Central memory CD8-positive, alpha-beta T cell (primary cell): ENCODE results near the gene HS3ST4.

Source experiments
- ATAC-seq: fragments of 150-1000 bp; cut with Tn5 transposase; replicated peaks from 2 replicates; pipeline ENCODE4 v1.10.0; 2022; ENCODE audit warnings: mild to moderate bottlenecking, moderate FRiP score, moderate number of reproducible peaks; ENCODE audit not compliant: poor library complexity, severe bottlenecking; ENCODE audit errors: extremely low read depth
- DNase-seq, 2 donors: peaks; one replicate each; pipeline ENCODE4 v3.0.0; 2021; ENCODE audit warnings: low spot score in 2 of 2
- H3K27ac Mint-ChIP-seq: one replicate; pipeline ENCODE4 v1.8.0; 2022; ENCODE audit warnings: low read depth, mild to moderate bottlenecking, moderate library complexity, mixed read lengths
- H3K27me3 Mint-ChIP-seq: one replicate; pipeline ENCODE4 v1.8.0; 2022; ENCODE audit warnings: mixed read lengths
- H3K36me3 Mint-ChIP-seq: one replicate; pipeline ENCODE4 v1.8.0; 2022; ENCODE audit warnings: mild to moderate bottlenecking, moderate library complexity, mixed read lengths; ENCODE audit not compliant: insufficient read depth
- H3K4me1 Mint-ChIP-seq: one replicate; pipeline ENCODE4 v1.8.0; 2022; ENCODE audit warnings: mixed read lengths
- H3K4me3 Mint-ChIP-seq: one replicate; pipeline ENCODE4 v1.8.0; 2022; ENCODE audit warnings: mild to moderate bottlenecking, moderate library complexity, mixed read lengths
- H3K9me3 Mint-ChIP-seq: one replicate; pipeline ENCODE4 v1.8.0; 2022; ENCODE audit warnings: mixed read lengths

HS3ST4 gene

DNA sequence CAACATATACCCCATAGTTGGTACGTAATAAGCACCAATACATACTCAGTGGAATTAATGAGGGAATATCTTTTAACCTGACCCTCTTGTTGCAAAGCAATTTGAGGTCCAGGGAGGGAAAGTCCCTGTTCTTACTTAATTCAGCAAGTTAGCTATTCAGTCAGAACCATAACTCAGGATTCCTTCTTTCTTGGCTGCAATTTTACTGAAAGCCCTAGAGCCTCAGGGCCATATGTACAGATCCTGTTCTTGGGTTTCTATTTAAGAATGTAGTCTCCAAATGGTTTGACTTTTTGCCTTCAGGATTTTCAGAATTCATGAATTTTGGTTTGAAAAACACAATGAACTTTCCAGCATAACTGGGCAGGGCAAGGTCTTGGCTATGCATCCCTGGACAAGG is 436.5 kb downstream of the HS3ST4 start:
- no peak for ATAC-seq
- Mint-ChIP-seq H3K9me3 (no peaks in the 10 kb centered on the region), H3K4me3 (no peak overlapping the region), H3K4me1 (no peaks in the 10 kb centered on the region), H3K27ac (no peak overlapping the region), H3K27me3 (peaks cover 15% of the 10 kb centered on the region), H3K36me3 (no peaks in the 10 kb centered on the region)
- DNase-seq: no peak

DNA sequence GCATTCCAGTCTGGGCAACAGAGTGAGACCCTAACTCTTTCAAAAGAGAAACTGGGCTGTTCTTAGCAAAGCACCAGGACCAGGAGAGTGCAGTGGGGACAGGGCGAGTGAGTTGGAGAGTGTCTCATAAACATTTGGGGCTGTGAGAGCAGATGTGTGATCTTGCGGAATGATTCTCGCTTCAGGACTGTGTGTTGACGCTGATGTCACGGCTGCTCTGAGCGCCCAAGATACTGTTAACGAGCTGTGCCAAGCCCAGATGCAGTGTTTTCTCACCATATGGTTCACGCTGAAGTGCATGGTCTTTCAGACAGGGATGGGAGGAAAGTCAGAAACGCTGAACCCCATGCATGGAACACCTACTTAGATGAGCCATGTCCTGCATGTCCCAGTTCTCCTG is 438.2 kb downstream of the HS3ST4 start:
- ATAC-seq (no peak), DNase-seq (no peak)
- H3K27me3 Mint-ChIP-seq: peaks cover 15% of the 10 kb centered on the region
- H3K36me3 Mint-ChIP-seq: no peaks in the 10 kb centered on the region
- H3K27ac Mint-ChIP-seq: no peak overlapping the region
- no peaks in the 10 kb centered on the region for H3K9me3 Mint-ChIP-seq
- H3K4me3 Mint-ChIP-seq: no peak overlapping the region
- H3K4me1 Mint-ChIP-seq: no peaks in the 10 kb centered on the region

DNA sequence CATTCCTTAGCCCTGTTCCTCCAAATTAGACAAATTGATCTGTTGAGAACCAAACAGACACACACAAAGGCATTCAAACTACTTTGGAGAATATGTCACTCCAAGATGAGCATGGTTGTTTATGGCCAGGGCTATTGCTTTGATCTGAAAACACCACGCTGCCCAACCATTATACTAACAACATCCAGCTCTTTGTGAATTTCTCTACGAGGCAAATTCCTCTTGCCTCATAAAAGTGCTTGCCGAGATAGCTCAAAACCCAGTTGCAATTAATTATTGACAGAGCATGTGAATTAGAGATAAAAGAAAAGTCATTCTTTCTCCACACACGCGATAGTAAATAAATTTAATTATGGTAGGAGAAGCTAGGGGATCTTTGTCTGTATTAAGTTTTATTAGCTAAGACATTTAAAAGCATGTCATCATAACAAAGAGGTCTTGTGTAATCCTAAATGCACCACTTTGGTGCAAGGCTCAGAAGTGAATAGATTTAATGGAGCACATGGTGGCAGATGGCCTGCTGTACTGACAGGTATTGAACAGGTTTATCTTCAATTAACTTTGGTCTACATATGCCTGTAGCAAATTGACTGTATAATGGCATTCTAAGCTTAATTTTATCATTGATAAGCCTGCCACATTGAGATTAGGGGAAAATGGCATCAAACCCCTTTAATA is 441.8 kb downstream of the HS3ST4 start:
- Mint-ChIP-seq H3K4me1 (no peaks in the 10 kb centered on the region), H3K27me3 (no peaks in the 10 kb centered on the region), H3K36me3 (no peaks in the 10 kb centered on the region), H3K4me3 (no peak overlapping the region), H3K9me3 (no peaks in the 10 kb centered on the region), H3K27ac (no peak overlapping the region)
- DNase-seq: no peak
- ATAC-seq: no peak

GRCh38 chr16:26134588-26134987 is 442.8 kb downstream of the HS3ST4 start:
- no peak overlapping the region for H3K27ac Mint-ChIP-seq
- no peaks in the 10 kb centered on the region for H3K36me3 Mint-ChIP-seq

GRCh38 chr16:26137956-26138355 is 446.2 kb downstream of the HS3ST4 start:
- H3K4me1 Mint-ChIP-seq: no peaks in the 10 kb centered on the region
- no peak overlapping the region for H3K27ac Mint-ChIP-seq
- DNase-seq (no peak), ATAC-seq (no peak)
- no peaks in the 10 kb centered on the region for H3K36me3 Mint-ChIP-seq
- H3K4me3 Mint-ChIP-seq: no peak overlapping the region
- H3K27me3 Mint-ChIP-seq: no peaks in the 10 kb centered on the region
- H3K9me3 Mint-ChIP-seq: no peaks in the 10 kb centered on the region

More at GRCh38 chr16:26134588-26134987, 442.8 kb downstream of the HS3ST4 start:
- no peaks in the 10 kb centered on the region for H3K4me1 Mint-ChIP-seq
- no peak for DNase-seq
- H3K4me3 Mint-ChIP-seq: no peak overlapping the region
- no peaks in the 10 kb centered on the region for H3K9me3 Mint-ChIP-seq
- H3K27me3 Mint-ChIP-seq: no peaks in the 10 kb centered on the region
- no peak for ATAC-seq

DNA sequence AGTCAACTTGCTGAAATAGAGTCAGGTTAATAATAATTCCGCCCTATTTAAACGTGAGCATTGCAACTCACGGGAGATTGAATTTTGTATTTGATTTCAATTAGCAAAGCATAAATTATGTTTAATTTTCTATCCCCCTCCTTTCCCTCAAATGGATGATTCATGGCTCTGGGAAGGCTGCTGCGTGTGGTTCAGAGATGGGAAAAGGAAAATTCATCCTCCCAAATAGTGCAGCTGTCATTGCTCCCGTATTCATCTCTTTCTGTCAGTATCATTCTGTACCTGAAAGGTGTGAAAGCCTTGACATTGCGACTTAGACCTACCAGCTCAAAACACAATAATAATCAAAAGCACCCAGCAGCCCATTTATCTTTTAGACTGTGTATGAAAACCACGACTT is 447.3 kb downstream of the HS3ST4 start:
- H3K9me3 Mint-ChIP-seq: no peaks in the 10 kb centered on the region

GRCh38 chr16:26139884-26140283 is 448.1 kb downstream of the HS3ST4 start:
- H3K36me3 Mint-ChIP-seq: no peaks in the 10 kb centered on the region
- H3K27me3 Mint-ChIP-seq: no peaks in the 10 kb centered on the region
- ATAC-seq: no peak

More for the DNA sequence above, 447.3 kb downstream of the HS3ST4 start:
- no peaks in the 10 kb centered on the region for H3K27me3 Mint-ChIP-seq
- H3K4me3 Mint-ChIP-seq: no peak overlapping the region
- no peak overlapping the region for H3K27ac Mint-ChIP-seq
- ATAC-seq (no peak), DNase-seq (no peak)
- no peaks in the 10 kb centered on the region for H3K36me3 Mint-ChIP-seq
- no peaks in the 10 kb centered on the region for H3K4me1 Mint-ChIP-seq

GRCh38 chr16:26149364-26150190 is 457.8 kb downstream of the HS3ST4 start:
- no peaks in the 10 kb centered on the region for H3K36me3 Mint-ChIP-seq

More at GRCh38 chr16:26139884-26140283, 448.1 kb downstream of the HS3ST4 start:
- no peak overlapping the region for H3K4me3 Mint-ChIP-seq
- H3K4me1 Mint-ChIP-seq: no peaks in the 10 kb centered on the region
- no peak for DNase-seq
- no peaks in the 10 kb centered on the region for H3K9me3 Mint-ChIP-seq
- H3K27ac Mint-ChIP-seq: no peak overlapping the region

DNA sequence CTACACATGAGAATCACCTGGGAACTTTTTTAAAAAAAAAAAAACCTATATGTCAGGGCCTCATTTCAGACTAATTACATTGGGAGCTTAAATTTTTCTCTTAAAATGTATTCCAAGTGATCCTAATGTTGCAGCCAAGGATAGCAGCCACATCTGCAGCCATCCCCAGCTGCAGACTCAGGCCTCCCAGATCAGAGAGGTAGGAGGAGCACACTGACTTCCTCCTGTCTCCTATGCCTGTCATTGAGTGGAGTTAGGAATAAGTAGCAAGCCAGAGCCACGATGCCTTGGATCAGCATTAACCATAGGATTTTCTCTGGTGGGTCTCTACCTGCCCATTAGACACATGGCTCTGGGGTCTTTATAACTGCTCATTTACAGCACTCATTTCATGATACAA is 463.5 kb downstream of the HS3ST4 start:
- Mint-ChIP-seq H3K27ac (no peak overlapping the region), H3K4me1 (no peaks in the 10 kb centered on the region), H3K27me3 (no peaks in the 10 kb centered on the region), H3K4me3 (no peak overlapping the region), H3K36me3 (no peaks in the 10 kb centered on the region), H3K9me3 (no peaks in the 10 kb centered on the region)
- no peak for DNase-seq
- no peak for ATAC-seq

More at GRCh38 chr16:26149364-26150190, 457.8 kb downstream of the HS3ST4 start:
- Mint-ChIP-seq H3K4me3 (no peak overlapping the region), H3K27me3 (no peaks in the 10 kb centered on the region), H3K4me1 (no peaks in the 10 kb centered on the region), H3K27ac (no peak overlapping the region), H3K9me3 (no peaks in the 10 kb centered on the region)
- ATAC-seq (no peak), DNase-seq (no peak)

- ATAC-seq (no peak), DNase-seq (no peak)
- H3K9me3 Mint-ChIP-seq: no peaks in the 10 kb centered on the region
- no peak overlapping the region for H3K4me3 Mint-ChIP-seq
- H3K27ac Mint-ChIP-seq: no peak overlapping the region
- H3K36me3 Mint-ChIP-seq: no peaks in the 10 kb centered on the region
- no peaks in the 10 kb centered on the region for H3K4me1 Mint-ChIP-seq
- no peaks in the 10 kb centered on the region for H3K27me3 Mint-ChIP-seq
Observed at GRCh38 chr16:26157319-26157718, 465.6 kb downstream of the HS3ST4 start.

- H3K27me3 Mint-ChIP-seq: no peaks in the 10 kb centered on the region
- ATAC-seq (no peak), DNase-seq (no peak)
- no peaks in the 10 kb centered on the region for H3K4me1 Mint-ChIP-seq
- H3K27ac Mint-ChIP-seq: no peak overlapping the region
- H3K36me3 Mint-ChIP-seq: no peaks in the 10 kb centered on the region
- no peak overlapping the region for H3K4me3 Mint-ChIP-seq
- H3K9me3 Mint-ChIP-seq: no peaks in the 10 kb centered on the region
Observed at GRCh38 chr16:26158142-26158759, 466.5 kb downstream of the HS3ST4 start.

DNA sequence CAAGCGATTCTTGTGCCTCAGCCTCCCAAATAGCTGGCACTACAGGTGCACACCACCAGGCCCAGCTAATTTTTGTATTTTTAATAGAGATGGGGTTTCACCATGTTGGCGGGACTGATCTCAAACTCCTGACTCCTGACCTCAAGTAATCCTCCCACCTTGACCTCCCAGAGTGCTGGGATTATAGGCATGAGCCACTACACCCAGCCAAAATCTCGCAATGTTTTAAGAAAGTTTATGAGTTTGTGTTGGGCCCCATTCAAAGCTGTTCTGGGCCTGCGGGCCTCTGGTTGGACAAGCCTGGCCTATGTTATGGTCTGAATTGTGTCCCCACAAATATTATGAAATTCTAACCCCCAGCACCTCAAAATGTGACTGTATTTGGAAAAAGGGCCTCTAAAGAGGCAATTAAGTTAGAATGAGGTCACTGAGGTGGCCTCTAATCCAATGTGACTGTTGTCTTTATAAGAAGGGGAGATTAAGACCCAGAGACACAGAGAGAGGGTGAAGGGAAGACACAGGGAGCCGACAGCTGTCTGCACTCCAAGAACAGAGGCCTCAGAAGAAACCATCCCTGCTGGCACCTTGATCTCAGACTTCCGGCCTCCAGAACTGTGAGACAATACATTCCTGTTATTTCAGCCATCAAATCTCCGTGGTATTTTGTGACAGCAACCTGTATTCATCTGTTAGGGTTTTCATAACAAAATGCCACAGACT is 469.9 kb downstream of the HS3ST4 start:
- H3K36me3 Mint-ChIP-seq: no peaks in the 10 kb centered on the region
- ATAC-seq (no peak), DNase-seq (no peak)

More for the DNA sequence above, 469.9 kb downstream of the HS3ST4 start:
- Mint-ChIP-seq H3K4me3 (no peak overlapping the region), H3K9me3 (no peaks in the 10 kb centered on the region), H3K27ac (no peak overlapping the region), H3K4me1 (no peaks in the 10 kb centered on the region), H3K27me3 (no peaks in the 10 kb centered on the region)
